GM19099 (cell line): ENCODE results near the gene STC2.

ENCODE experiments used
- POLR2A ChIP-seq: IDR thresholded peaks from 3 replicates; pipeline ENCODE4 v1.6.1; 2011; ENCODE audit warnings: low read depth; ENCODE audit not compliant: insufficient read length; ENCODE audit errors: extremely low read depth

STC2 gene

DNA sequence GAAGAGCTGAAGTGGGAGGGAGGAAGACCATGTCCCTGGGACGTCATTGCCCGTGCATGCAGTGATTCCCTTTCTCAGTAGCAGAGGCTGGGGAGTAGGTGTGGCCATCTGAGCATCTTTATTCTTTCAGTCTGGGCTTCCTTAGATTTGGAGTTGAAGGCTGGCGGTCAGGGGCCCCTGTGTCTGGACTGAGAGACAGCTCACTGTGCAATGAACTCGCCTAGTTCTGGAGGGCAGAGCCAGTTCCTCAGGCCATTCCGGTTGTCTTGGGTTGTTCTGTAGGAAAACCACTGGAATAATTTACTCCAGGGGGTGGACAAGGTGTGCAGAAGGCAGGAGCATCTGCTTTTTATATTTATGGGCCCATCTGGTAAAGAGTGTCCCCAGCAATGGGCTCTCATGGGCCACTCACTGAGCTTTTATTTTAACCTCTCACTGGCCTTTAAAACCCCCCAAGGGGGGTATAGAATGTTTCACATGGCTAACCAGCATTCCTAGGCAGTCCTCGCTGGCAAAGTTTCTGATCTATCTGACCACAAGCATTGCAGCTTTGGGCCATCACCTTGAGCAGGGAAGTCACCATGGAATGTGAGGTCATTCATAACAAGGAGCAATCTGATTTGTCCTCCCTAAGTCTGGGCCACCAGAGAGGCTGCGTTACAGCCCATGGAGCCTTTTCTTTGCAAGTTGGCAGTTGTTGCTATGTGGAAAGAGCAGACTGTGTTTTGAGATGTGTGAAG lies 9.2 kb downstream of the STC2 start:
- no peak for TF ChIP-seq POLR2A

DNA sequence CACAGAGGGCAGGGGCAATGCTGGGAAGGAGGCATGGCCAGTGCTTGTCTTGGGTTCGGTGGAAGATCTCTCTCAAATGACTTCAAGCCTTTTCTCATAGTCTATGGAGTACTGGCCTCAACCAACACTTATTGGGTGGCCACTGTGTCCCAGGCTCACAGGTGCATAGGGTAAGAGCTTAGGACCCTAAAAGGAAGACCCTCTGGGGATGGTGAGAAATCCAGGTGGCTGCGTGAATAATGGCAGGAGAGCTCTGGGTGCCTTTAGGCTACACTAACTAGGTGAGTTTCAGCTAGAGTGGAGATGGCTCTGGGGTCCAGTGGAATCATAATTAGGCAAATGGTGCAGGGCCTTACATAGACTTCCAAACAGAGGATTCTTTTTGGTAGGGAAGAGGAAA lies 9.9 kb downstream of the STC2 start:
- TF ChIP-seq POLR2A = no peak

DNA sequence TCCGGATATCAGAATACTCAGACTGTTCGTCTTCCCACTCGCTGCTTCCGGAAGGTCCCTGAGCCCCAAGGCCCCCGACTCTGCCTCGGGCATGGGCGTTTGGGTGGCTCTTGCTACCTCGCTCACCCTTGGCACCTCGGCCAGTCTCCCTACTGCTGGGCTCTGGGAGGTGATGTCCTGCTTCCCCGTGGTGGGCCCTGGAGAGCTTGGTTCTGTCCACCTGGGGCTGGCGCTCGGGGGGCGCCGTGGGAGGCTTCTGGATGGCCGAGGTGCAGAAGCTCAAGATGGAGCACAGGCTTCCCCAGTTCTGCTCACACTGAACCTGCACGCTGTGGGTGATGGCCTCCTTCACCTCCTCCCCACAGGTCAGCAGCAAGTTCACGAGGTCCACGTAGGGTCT lies 10.4 kb downstream of the STC2 start:
- no peak for TF ChIP-seq POLR2A

DNA sequence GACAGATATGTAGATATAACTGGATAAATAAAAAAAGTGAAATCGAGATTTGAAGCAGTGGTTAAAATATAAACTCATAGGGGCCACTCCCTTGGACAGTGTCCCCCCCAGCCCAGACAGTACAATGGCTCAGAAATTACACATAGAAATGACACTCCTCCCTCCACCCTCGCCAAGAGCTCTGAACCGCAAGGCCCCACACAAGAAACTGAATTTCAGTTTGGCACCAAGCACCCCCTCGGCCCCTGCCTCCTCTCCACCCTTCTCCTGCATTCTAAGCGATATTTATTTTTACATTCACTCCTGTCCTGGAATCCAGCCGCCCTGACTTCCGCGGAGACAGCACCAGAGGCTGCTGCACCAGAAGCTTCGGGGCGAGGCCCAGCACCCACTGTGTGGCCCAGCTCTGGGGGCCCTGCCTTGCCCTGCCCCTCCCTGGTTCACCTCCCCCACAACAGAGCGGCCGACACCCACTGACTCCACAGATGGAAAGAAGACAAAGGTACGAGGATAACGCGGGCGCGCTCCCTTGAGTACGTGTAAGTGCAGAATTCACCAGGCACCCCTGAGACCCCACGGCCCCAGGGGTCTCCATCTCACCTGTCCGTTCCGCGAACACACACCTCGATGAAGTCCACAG lies 11.0 kb downstream of the STC2 start:
- TF ChIP-seq POLR2A = no peak

DNA sequence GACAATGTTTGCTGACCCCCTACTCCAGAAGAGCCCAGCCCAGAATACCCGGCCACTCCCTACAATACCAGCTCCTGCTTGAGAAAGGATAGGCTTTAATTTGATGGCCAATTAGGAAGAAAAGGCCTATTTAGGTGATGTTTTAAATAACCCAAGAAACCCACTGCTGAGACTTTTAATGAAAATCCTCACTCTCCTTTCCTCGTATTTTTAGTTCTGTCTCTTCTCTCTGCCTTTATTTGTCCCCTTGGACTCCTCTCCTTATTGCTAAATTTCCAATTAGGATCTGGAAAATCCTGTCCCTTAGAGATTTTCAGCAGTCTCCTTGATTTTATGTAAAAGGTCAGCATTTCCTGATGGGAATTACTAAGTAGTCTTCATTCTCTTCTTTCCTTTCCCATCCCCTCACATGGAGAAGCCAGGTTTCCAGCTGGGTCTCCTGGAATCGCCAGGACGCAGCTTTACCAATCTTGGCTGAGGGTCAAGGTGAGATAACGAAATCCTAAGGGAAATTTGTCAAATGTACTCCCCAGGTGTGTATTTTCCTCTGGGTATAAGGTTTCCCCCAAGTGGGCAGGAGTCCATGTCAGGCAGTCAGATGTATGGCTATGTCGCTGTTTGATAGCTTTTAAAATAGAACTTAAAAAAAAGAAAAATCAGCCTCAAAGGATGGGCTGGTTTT lies 11.7 kb downstream of the STC2 start:
- TF ChIP-seq POLR2A = no peak

DNA sequence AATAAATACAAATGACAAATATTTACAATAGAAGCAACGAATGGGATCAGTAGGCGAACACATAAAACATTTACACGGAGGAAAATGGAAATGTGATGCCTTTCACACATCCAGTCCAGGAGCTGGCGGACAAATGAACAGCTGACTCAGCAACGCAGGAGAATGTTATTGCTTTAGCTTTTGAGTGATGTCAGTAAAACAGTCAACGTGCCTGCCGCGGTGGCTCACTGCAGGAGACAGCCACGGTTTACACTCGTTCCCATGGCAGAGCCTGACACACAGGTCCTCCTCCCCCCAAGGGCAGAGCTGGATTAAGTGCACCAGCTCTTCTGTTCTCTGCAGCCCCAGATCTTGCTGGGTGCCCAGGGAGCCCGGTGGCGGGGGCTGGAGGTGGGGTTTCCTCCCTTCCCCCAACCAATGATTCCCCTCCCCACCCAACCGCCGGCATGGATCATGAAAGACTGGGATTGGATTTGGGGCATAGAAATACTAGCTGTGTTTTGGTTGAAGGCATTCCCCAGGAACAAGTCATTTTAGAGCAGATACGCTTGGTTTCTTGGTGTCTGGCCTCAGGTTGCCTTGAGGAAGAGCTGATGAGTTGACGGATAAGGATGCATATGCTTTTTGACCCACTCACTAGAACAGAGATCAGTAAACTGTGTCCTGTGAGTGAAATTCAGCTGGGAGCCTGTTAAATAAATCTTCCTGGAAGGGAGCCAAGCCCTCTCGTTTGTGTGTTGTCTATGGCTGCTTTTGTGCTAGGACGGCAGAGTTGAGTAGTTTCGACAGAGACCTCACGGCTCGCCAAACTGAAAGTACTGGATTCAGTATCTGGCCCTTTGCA lies 12.5 kb downstream of the STC2 start:
- no peak for TF ChIP-seq POLR2A

DNA sequence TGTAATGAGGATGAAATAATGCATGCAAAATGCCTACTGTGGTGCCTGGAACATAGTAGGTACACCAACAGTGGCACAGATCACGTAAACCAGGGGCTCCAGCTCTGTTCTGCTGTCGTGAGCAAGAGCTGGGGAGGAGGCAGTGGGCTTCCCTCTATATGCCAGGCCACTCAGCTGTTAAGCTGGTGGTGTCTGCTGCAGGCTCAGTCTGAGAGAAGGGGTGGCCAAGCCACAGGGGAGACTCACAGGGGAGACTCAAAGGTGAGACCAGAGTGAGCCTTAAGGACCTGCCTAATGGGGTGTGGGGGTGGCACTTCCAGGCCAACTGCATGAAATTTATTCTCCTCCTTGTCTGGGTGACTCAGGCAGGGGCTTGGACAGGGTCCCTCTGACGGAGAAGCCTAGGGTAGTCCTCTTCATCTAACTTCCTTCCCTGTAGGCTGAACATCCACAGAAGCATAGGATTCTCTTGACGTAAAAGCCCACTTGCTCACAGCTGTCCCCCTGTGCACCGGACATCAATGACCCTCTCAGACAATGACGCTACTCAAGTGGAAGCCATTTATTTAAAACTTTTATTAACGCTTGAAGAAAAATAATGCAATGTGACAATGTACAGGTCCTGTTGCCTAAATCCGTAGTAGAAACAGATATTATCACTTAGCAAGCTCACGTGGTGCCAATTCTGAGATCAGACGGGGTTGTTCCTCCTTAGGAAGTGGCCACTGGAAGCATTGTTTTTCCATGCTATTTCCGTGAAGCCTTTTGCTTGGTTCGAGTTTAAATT lies 13.9 kb downstream of the STC2 start:
- TF ChIP-seq POLR2A = no peak

DNA sequence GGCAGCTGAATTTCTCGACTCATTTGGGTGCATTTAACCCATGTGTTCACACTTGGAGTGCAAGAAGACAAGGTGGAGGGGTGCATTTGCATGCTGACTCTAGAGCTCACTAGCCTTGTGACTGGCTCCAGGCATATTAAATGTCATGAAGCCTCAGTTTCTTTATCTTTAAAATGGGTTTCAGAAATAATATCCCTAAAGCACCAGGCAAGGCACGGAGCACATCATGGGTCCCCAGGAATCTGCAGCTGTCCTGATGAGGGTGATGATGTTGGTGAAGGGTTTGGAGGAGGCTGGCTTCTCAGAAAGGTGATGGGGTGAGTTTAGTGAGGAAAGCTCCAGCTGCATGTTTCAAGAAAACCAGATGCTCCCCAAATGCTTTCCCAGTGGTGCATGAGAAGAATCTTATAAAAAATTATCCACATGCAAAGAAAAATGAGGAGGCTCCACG lies 14.8 kb downstream of the STC2 start:
- TF ChIP-seq POLR2A = no peak

DNA sequence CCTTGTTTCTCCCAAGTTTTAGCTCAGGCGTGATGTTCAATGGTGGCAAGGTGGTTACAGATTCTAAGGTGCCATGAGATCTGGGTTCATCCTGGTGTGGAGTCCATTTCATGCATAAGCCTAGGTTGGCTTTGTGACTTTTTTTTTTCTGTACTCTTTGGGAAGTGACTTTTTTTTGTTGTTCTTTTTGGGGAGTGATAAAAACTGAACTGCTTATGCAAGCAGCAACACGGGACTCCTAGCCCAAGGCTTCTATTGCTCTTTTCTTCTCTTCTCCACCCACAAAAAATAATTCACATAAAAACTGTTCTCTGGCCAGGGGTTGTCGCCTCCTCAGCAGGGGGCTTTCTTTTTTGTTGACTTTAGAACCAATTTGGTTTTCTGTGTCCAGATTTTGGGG lies 15.4 kb downstream of the STC2 start:
- no peak for TF ChIP-seq POLR2A

DNA sequence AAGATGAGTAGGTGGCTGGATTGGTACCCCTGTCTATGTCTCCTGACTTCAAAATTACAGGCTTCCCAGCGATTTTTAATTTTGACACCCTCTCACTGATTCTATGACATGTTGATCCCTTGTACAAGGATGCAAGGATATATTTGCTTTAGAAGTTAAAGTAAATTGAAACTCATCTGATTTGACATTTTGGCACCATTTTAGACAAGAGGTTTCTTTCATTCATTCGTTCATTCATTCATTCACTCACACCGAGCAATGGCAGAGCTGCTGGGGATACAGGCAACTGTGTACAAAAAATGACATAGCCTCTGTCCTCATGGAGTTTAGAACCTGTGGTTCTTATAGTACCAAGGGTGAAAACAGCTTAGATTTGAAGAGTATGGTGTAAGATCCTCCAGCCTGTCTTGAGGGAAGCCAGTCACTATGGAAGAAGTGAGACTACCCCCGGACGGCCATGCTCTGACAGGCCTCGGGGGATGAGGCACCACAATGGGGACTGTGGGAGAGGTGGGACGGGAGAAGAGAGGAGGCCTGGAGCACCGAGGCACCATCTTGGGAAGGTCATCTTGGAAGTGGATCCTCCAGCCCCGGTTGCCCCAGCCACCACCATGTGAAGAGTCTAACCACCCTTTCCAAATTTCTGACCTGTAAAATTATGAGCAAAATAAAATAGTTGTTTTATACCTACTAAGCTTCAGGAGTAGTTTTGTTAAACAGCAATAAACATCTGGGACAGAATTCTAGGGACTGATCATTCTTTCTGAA lies 16.2 kb downstream of the STC2 start:
- no peak for TF ChIP-seq POLR2A

DNA sequence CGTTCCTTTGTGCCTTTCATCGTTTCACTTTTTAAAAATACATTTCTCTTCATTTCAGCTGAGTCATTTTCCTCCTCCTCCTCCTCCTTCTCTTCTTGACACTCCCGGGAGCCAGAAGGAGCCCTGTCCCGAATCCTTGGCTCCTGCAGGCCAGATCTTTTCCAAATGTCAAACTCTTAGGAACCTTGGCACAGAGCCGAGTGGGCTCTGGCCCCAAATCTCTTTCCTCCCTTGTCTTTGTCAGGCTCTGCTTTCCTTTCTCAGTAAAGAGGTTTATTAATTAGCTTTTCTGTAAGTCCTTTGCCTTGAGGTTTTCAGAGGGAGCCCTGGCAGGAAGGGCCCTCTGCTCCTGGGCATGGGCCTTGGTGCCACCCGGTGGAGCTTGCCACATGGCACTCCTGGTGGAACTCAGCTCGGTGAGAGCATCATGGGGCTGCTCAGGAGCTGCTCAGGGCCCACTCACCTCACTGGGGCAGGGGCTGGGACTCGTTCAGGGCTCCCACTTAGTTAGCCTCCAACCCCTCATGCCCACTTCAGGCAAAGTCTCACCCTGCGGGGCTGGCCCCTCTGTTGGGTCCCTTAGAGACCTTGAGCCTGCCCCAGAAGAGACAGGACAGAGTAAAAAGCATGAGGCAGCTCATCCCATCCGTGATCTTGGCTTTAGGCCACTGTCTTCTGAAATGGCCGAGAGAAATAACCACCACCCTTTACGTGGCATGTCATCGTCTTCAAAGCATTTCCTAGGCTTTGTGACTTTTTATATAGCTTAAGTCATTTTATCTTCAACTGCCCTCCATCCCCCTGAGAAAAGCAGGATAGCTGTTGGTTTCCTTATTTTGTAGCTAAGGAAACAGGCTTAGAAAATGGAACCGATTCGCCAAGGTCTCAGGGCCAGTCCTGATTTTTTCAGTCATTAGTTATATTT lies 17.1 kb downstream of the STC2 start:
- no peak for TF ChIP-seq POLR2A

DNA sequence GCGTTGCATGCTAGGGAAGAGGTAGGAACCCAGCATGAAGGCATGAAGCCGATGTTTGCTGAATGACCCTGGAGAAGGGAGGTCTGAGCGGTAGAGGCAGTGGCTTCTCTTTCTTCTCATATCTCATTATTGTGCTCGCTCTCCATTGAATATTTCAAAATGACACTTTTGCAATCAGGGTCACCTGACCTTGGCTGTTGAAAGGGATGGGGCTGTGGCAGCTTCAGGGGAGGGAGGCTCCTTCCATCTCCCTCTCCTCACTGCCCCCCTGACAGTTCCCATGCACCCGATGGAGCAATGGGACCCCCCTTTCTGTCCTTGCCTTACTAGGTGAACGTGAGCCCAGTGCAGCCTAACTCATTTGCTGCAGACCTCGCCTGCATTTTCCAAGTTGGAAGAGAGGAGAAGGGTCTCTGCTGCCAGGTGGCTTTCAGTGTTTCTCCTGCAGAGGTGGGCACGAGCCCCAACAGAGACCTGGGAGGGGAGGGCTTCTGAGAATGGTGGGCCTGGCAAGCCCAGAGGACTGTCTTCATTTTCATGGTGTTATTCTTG lies 17.9 kb downstream of the STC2 start:
- TF ChIP-seq POLR2A = no peak
